HG03469 (cell line): ENCODE measurements around the gene OOSP4A.

ENCODE experiments used
- ATAC-seq: cut with Tn5 transposase; IDR thresholded peaks from one replicate; pipeline ENCODE4 v1.9.1; 2021; ENCODE audit warnings: mild to moderate bottlenecking, moderate library complexity, moderate number of reproducible peaks; ENCODE audit not compliant: unreplicated experiment

Gene OOSP4A

DNA sequence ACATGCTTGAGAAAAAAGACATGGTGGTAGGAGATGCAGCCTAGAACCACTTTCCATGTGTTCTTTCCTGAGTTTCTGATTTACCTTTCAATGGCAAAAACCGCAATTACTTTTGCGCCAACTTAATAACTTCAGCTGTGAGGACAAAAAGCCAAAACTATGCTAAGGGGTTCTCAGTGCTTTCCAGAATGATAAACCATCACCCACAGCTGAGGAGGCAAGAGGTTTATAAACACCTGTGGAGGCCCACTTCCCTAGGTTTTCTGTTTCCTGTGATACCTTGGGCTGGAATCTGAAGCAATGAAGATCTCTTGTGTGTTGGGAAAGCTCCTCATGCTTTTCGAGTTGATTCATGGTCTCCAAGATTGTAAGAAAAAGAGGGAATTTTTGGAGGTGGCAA lies at the start of gene OOSP4A:
TSS of gene OOSP4A (plus strand) at position 301 of the 400 bp plus-strand sequence. CDS start at position 301, 0 bp downstream.
- no peak for ATAC-seq

DNA sequence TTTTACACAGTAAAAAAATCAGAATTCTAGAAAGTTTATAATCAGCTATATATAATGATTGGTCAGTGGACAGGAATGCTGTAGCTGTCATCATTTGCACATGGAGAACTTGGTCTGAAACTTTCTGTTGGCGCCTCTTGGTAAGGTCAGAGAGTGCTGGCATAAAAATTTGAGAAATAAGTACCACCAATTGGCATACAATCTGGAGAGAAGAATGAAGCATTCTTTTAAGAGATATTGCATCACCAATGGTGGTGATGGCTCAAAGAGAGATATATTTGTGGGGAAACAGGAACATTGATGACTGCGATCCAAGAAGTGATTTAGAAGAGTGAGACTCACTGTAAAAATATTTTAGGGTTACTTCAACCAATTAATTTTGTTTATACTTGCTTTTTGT lies 45.4 kb upstream of the OOSP4A start:
- no peak for ATAC-seq

DNA sequence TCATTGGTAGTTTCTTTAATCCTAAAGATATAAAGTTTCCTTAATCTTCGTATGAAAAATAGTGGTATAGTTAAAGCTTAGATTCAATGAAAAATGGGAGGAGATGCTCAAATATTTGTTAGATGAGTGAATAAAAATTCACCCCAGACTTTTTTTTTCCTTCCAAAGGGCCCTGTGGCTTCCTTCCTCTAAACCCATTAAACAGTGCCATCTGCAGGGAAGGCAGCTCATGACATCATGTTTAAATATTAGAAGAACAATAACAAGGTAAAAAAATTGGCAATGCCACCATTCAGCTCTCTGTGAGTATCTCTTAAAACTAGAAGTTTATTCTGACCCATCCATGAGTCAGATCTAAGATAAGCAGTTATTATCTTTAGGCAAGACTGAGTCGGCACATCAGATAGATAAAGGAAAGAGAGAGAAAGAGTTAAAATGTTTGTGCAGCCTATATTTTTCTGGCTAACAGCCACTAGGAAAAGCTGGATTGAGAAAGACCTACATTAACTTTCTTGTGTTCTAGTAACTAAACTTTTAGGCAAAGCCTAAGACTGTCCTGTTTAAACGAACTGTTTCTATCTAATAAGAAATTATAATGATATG lies 44.7 kb upstream of the OOSP4A start:
- no peak for ATAC-seq

DNA sequence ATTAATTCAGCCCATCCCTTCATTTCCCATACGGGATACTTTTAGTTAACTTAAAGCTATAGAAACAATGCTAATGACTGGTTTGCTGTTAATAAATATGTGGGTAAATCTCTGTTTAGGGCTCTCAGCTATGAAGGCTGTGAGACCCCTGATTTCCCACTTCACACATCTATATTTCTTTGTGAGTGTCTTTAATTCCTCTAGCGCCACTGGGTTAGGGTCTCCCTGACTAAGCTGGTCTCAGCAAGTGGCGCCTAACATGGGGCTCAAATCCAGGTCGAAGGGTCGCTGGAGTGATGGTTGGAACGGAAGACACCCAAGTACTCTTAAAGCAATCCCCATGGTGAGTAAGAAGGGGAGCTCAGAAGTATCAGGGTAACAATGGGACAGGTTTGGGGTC lies 40.0 kb upstream of the OOSP4A start:
- ATAC-seq, result no peak

DNA sequence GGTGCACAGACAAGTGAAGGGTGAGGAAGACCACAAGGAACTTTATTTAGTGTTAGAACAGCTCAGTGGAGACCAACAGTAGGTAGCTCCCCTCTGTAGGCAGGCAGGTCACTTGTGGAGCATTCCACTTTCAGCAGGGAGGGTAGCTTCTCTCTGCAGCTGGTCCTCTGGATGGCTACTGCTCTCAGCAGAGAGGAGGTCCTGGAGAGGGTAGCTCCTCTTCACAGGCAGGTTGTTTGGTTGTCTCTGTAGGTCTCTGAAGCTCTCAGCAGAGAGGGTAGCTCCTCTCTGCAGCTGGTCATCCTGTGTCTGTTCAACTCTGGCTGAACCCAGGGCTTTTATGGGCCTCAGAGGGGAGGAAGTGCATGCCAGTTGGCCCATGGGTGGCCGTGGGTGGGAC lies 32.1 kb upstream of the OOSP4A start:
- no peak for ATAC-seq

DNA sequence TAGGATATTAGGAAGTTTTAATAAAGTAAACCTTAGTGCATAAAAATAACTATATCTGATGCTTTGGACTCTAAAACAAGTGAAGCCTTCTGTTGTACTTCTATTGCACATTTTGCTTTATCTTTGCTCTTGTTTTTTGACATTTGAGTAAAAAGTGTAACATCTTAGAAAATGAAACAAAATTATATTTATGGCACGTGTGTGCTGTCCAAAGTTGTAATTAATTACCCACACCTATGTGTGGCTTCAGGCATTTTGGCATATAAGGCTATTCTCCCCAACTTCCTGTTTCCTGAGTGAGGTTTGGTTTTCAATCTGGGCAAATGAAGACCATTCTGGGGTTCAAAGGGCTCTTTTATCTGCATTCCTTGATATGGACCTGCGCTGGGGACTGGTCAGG lies 25.7 kb upstream of the OOSP4A start, which contains the start of gene OOSP1:
TSS of gene OOSP1 (plus strand) at position 301 of the 400 bp plus-strand sequence. CDS start at position 324, 23 bp downstream.
- ATAC-seq, result no peak

DNA sequence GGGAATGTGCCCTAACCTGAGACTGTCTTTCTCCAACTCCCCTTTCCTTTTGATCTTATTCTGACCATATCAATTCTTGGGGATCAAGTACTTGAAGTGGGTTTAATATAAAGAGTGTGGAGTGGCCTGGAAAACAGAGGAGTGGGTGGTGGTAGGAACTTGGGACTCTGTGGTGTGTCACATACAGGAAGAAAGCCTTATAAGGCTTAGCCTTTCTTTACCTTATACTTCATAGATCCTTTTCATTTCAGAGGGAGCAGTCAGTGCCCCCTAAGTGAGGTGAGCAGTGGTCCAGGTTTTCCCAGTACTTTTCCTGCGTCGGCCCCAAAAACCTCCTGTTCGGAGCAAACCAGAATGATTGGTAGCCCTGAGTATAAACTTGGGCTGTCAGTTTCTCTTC lies 25.1 kb upstream of the OOSP4A start:
- no peak for ATAC-seq

DNA sequence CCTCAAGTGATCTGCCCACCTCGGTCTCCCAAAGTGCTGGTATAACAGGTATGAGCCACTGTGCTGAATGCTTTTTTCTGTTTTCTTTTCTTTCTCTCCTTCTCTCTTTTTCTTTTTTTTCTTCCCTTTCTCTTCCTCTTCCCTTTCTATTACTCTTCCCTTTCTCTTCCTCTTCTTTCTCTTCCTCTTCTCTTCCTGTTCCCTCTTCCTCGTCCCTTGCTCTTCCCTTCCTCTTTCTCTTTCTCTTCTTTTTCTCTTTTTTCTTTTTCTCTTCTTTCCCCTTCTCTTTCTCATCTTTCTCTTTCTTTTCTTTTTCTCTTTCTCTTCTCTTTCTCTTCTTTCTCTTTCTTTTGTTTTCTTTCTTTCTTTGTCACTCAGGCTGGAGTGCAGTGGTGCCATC lies 24.4 kb upstream of the OOSP4A start:
- no peak for ATAC-seq

DNA sequence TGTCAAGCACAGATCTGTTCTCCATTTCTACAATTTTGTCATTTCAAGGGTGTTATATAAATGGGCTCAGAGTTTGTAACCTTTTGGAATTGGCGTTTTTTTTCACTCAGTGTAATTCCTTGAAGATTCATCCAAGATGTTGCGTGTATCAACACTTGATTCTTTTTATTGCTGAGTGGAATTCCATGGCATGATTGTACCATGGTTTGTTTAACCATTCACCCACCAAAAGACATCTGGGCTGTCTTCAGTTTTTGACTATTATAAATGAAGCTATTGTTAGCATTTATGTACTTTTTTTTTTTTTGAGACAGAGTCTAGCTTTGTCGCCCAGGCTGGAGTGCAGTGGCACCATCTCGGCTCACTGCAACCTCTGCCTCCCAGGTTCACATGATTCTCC lies 22.7 kb upstream of the OOSP4A start:
- no peak for ATAC-seq

DNA sequence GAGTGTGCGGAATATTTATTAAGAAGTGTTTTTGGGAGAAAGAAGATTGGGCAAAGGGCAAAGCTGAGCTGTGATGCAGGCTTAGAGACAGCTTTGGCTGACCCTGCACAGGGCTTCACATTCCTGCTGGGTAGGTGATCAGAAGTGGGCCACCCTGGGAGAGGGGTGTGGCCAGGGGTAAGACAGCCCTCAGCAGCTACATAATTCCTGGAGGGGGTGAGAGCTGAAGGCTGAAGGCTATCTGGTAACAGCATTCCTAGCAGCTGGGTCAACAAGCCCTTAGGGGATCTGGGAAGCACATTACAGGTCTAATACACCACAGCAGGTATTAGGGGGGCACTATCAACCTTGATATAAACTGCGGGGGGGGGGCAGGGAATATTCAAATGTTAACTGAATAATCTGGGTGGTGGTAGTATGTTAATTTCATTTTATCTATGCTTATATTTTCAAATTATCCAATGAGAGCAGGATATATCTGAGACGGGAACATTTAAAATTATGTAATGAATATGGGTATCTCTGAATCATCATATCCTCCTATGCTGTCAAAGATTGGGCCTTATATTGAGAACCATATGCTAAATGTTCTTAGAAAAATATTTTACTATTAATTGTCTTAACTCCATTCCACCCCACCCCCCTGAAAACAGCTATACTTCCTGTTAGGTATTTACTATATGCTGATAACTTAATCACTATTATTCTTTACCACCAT lies 19.7 kb upstream of the OOSP4A start:
- no peak for ATAC-seq

DNA sequence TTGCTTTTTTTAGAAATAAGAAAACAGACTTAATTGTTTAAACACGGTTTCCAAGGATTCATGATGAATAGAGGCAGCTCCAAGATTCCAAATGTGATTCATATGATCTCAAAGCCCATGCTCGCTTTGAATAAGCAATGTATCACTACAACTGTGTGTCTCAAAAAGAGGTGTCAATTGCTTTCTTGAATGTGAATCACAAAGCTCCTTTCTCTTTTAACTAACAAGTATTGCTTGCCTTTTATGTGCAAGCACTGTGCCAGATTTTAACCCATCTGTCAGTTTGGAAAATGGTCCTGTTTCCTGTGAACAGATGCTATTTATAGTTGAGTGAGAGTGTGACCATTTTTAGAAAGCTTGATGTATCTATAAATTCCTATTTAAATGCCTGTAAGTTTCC lies 19.1 kb upstream of the OOSP4A start:
- ATAC-seq, result no peak

DNA sequence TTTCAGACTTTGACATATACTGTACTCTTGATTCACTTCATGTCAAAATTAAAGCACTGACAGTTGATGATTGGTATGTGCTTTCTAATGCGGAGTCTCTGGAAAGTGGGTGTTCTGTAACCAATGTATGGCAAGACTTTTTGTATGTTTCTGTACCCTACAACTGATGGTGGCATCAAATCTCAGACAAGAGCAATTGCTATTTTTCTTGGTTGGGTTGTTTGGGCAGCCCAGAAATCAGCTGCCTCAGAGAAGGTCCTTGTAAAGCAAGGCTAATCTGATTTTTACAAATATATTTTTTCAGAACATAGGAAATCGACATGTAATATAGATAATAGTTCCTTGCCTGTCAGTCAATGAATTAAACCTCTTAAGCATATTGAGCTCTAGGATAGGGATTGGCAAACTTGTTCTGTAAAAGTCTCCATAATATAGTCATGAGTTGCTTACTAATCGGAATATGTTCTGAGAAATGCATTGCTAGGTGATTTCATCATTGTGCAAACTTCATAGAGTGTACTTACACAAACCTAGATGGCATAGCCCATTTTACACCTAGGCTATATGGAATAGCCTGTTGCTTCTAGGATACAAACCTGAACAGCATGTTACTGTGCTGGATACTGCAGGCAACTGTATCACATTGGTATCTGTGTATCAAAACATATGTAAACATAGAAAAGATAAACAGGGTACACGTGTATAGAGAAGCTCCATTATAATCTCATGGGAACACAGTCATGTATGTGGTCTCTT lies 10.2 kb upstream of the OOSP4A start:
- no peak for ATAC-seq

DNA sequence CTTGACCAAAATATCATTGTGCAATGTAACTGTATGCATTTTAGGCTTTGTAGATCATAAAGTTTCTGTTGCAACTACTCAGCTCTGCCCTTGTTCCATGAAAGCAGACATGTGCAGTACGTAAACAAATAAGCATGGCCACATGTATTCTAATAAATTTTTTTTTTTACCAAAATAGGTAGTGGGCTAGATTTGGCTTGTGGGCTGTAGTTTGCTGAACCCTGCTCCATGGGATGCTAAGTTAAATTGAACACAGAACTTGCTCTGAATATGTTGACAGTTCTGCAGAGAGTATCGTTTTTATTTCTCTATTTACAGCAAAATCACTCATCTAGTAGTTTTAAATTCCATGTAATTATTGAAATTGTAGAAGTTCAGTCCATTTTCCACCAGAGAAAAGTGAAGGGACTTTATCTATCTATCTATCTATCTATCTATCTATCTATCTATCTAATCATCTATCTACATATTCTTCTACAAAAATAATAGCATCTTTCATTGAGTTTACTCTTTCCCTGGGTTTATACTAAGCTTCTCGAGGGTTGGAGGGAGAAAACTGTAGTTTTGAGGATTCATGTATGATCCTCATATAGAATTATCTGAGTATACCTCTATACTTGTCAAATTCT lies 9.5 kb upstream of the OOSP4A start:
- no peak for ATAC-seq

DNA sequence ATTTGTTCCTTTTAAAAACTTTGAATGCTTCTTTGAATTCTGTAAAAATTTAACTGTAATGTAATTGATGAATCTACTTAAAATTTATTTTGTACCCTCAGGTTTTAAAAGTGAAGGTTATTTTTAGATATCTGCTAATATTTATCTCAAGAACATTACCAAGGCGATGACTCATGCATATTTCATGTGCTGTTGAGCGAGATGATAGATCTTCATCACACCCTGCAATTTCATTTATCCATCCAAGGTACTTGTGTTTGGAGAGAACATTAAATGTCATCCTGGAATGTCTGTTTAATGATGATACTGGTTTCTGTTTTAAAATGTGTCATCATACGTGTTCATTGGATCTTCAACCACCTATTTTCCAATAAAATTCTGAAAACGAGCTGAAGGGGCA lies 6.7 kb upstream of the OOSP4A start:
- ATAC-seq, result no peak

DNA sequence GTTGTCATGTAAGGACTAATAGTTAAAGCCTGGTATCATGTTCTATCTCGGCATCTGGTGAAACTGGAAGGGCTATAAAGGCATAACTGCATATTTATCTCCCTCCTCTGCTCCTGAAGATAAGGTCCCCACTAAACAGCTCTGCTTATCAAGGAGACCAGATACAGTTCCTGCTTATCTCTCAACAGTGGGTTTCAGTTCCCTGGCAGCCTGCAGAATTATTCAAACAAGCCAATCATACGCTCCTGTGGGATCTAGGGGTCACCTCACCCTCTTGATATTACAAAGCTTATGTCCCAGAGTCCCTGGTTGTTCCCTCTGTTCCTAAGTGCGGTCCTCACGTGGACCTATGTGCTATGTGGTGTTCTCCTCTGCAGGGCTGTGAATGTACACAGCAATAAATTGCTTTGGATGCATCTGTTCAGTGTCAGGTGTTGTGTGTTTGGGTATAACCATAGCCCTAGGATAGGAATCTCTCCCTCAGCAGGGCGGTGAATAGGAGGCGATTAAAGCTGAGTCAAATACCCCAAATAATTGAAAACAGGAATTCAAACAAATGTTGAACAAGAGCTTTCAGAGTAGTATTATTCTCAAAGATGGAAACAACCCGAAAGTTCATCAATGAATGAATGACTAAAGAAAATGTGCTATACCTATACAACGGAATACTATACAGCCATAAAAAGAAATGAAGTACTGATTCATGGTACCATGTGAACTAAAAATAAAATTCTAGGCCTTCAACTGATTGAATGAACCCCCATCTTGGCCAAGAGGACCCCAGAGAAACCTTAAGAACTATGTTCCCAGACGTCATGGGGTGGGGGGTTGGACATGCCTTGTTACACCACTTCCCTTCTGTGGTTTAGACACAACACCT lies 3.1 kb upstream of the OOSP4A start:
- ATAC-seq, result no peak

DNA sequence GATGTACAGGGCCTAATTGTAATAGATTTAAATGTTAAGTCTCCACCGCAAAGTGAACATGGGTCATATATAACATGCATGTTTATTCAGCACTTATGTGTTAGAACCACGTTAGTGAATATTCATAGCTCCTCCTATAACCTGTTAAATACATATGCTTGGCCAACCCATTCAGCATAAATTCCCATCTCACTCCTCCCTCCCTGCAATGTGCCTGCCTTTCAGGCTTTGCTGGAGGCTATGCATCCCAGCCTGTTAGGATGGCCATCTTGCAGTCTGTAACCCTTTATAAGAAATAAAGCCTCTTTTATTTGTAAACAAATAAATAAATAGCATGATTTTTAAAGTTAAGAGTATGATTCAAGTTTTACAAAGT lies 1.7 kb upstream of the OOSP4A start:
- no peak for ATAC-seq

DNA sequence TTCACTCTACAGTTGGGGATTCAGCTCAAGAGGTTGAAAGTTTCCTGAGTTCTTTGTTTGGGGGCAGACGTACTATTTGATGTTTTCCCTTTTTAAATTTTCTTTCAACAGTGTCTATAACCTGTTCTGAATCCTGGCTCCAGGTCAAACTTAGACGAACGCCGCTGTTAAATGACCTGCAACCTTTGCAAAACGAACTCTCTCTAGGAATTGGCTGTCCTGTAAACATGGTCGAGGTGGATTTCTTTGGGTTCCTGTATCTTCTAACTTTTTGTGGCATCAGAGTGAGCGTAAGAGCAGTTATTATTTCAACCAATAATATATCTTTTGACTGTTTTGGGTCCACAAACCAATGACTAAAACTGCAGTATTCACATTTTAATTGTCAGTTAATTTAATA lies 1.6 kb downstream of the OOSP4A start:
- no peak for ATAC-seq

DNA sequence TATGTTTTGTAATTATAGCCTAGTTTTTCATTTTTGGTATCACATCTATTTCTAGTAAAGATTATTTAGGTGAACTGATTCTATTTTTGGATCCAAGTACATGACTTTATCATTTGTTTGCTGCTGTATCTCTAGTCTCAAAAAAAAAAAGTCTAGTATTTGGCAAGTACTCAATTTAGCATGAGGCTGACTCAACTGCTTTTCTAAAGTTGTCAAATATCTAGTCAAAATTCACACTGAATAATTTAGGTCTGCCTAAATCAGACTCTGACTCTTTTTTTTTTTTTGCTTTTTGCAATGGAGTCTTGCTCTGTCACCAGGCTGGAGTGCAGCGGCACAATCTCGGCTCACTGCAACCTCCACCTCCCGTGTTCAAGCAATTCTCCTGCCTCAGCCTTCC lies 2.4 kb downstream of the OOSP4A start:
- no peak for ATAC-seq

DNA sequence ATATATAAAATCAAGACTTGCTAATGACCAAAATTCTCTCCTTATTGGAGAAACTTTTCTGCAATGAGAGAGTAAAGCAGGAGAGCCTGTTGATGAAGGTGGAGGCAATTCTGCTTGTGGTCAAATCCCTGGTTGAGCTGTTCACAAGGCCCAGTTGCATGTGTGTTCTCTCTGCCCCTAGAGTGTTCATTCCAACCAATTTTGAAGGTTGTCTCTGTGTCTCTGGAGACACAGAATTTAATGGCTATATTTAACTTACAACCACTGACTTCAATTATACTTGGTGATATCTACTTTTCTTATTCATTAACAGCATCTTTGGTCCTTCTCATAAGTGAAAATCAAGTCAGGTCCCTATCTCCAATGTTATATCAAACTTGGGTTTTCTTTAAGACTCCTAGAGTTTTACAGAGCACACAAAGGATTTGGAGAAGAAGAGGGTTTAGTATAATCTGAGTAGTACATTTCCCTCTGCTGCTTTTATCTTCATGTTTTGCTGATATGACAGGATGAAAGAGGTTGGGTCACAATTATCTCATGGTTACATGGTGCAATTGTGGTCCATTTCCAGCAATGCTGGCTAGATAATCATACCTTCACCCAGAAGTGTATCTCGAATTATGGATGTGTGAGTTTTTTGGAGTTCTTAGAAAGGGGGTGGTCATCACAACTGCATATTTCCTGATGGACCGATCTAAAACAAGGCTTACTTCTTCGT lies 4.0 kb downstream of the OOSP4A start:
- ATAC-seq, result no peak

DNA sequence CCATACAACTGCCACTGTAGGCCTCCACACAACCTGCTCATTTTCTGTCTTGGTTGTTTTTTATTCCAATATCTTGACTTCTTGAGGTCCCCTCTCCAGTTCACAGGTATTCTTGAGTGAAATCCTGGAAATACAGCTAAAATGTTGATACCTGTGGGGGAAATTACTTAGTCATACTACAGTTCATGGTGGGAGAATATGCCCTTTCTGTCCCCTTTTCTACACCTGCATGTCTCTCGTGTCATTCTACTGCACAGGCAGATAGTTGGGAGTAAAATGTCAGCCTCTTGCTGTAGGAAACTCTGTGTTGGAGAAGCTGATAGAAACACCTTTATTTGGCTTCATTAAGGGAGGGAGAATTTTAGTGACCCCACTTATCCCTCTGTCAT lies 4.6 kb downstream of the OOSP4A start:
- ATAC-seq, result no peak
